ENCODE measurements around the gene IFRD2.
"Not testable (repeated sequence)": the region's sequence is repeated elsewhere in the genome, so short reads cannot be mapped to it uniquely, and the experiment has no call there.

GRCh38 chr3:50262200-50262599, 30.0 kb downstream of the IFRD2 start:
- not testable (repeated sequence) for TF ChIP-seq CHD2 (IDR thresholded peaks at IDR 0.05; ENCODE audit: low read depth, low read length); ZNF384 (IDR thresholded peaks at IDR 0.05; ENCODE audit: low read depth, low read length); FOXK2 (conservative IDR thresholded peaks at IDR 0.05 in 1 of 2, IDR thresholded peaks at IDR 0.05 in 1 of 2; ENCODE audit: low read depth in 2 of 2); TARDBP (IDR thresholded peaks at IDR 0.05); ZBTB8A (IDR thresholded peaks at IDR 0.05; ENCODE audit: partially characterized antibody); FOXA3 (CRISPR knock-in tag; conservative IDR thresholded peaks at IDR 0.05 in 1 of 2, IDR thresholded peaks at IDR 0.05 in 1 of 2); ZNF436 (CRISPR knock-in tag; IDR thresholded peaks at IDR 0.05); ARID3A (IDR thresholded peaks at IDR 0.05; ENCODE audit: borderline replicate concordance, low read depth, low read length)
